ENCODE data around the gene PEAK1. TPM values are rescaled to one million over a fixed set of nuclear protein-coding genes. Genes with fewer than 3 reads are reported as not detected.

PEAK1 gene
- total and polyA plus RNA-seq, 2 donors (not counting 3 experiments of a cell fraction or from before 2014, with no cell fraction given): 17.9 to 91.9 TPM

DNA sequence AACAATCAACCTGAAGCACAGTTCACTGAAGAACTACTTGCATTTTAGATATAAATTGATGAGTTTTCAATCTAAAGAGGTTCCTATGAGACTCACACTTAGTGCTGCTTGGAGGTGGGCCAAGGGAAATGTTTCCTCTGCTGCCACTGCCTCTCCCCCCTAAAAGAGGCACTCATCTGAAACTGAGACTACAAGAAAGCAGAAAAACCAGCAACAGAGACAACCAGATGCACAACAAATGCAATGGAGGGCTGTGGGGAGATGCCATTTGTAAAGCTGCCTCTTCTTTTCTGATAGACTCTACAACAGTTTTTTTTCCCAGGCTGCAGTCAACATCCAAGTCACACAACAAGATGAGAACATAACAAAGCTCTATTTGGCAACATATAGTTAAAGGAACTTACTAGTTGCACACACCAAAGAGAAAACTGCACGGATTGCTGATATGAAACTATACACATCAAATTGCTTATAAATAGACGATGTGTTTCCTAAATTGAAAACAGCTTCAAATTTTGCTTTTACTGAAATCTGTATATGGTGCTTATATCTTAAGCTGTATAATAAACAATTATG is 360.0 kb downstream of the PEAK1 start:
- DNase-seq (ENCODE audit: low read depth, low spot score) (peak; percentile 61), FAIRE-seq (no peak)
- H3K4me1 ChIP-seq (ENCODE audit: control insufficient read depth, extremely low read depth, insufficient read depth, low read length): peaks cover 21% of the 10 kb centered on the region
- no peaks in the 10 kb centered on the region for H3K36me3 ChIP-seq (ENCODE audit: control insufficient read depth in 2 of 2, extremely low read depth in 1 of 2, insufficient read depth in 2 of 2, low read length in 2 of 2)
- no TSS peak for BruUV-seq (replicated peaks)
- dilution Hi-C loops (cut with MboI; ENCODE audit: extremely low pct_ligation_motif_present, low sequenced_read_pairs): no loop called here
- no peak for TF ChIP-seq FOS (IDR thresholded peaks at IDR 0.05; ENCODE audit: borderline replicate concordance, insufficient read depth, low read length)
- no peak overlapping the region for H3K4me3 ChIP-seq (replicated peaks in 1 of 3; ENCODE audit: insufficient read depth in 1 of 3, low read depth in 1 of 3, low read length in 3 of 3)
- no peaks in the 10 kb centered on the region for H3K9me1 ChIP-seq (replicated peaks; ENCODE audit: control insufficient read depth, extremely low read depth, insufficient read depth, low read length)
- H3K79me2 ChIP-seq (ENCODE audit: control insufficient read depth, insufficient read depth, low read length): peaks cover 72% of the 10 kb centered on the region
- CTCF ChIA-PET: interaction anchor here (1.1 to 4.1 kb wide), 10 partner anchors 9 to 483 kb away, joined by 3 to 19 read pairs (median 6); no protein-coding TSS in a partner anchor
- no peaks in the 10 kb centered on the region for H3K9me3 ChIP-seq (replicated peaks; ENCODE audit: control insufficient read depth, insufficient read depth, low read length)
- intact Hi-C loops (cut with micrococcal nuclease): no loop called here
- POLR2A ChIA-PET: interaction anchor here (1.5 kb wide), 1 partner anchor 11 kb away, joined by 6 read pairs; the partner anchor contains the start of gene TSPAN3
- no peak overlapping the region for H3K9ac ChIP-seq (replicated peaks; ENCODE audit: extremely low read depth, insufficient read depth, low read length)
- peaks cover 3% of the 10 kb centered on the region for H4K20me1 ChIP-seq (replicated peaks; ENCODE audit: control insufficient read depth, extremely low read depth, insufficient read depth, low read length)
- no peak overlapping the region for H2AFZ ChIP-seq (ENCODE audit: low read depth, low read length)
- no peak overlapping the region for H3K27ac ChIP-seq (ENCODE audit: insufficient read depth, low read depth, low read length)
- no peak overlapping the region for H3K4me2 ChIP-seq (ENCODE audit: insufficient read depth, low read length)
- no peaks in the 10 kb centered on the region for H3K27me3 ChIP-seq (ENCODE audit: control insufficient read depth in 2 of 2, insufficient read depth in 2 of 2, low read length in 2 of 2)

DNA sequence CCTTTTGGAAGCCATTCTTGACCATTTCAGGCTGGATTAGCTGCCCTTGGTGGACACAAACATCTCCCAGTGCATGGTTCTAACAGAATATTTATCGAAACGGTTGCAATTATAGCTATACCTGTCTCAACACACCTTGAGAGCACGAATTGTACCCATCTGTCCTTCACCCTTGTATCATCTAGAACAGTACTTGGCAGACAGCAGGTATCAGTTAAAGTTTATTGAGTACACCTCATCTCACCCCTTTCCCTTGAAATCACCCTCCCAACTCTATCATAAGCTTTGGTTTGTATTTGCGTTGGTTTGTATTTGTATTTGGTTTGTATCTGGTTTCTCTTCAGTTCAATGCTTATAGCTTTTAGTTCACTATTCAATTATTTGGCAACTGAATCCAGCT is 361.4 kb downstream of the PEAK1 start:
- Histone ChIP-seq H3K4me3 (replicated peaks in 1 of 3; ENCODE audit: insufficient read depth in 1 of 3, low read depth in 1 of 3, low read length in 3 of 3) (no peak overlapping the region), H3K79me2 (ENCODE audit: control insufficient read depth, insufficient read depth, low read length) (peaks cover 66% of the 10 kb centered on the region), H3K27ac (ENCODE audit: insufficient read depth, low read depth, low read length) (no peak overlapping the region), H3K4me2 (ENCODE audit: insufficient read depth, low read length) (no peak overlapping the region), H3K4me1 (ENCODE audit: control insufficient read depth, extremely low read depth, insufficient read depth, low read length) (peaks cover 20% of the 10 kb centered on the region), H2AFZ (ENCODE audit: low read depth, low read length) (no peak overlapping the region), H3K9me1 (replicated peaks; ENCODE audit: control insufficient read depth, extremely low read depth, insufficient read depth, low read length) (no peaks in the 10 kb centered on the region), H3K27me3 (ENCODE audit: control insufficient read depth in 2 of 2, insufficient read depth in 2 of 2, low read length in 2 of 2) (no peaks in the 10 kb centered on the region), H4K20me1 (replicated peaks; ENCODE audit: control insufficient read depth, extremely low read depth, insufficient read depth, low read length) (peaks cover 3% of the 10 kb centered on the region), H3K9ac (replicated peaks; ENCODE audit: extremely low read depth, insufficient read depth, low read length) (no peak overlapping the region), H3K9me3 (replicated peaks; ENCODE audit: control insufficient read depth, insufficient read depth, low read length) (no peaks in the 10 kb centered on the region), H3K36me3 (ENCODE audit: control insufficient read depth in 2 of 2, extremely low read depth in 1 of 2, insufficient read depth in 2 of 2, low read length in 2 of 2) (peaks cover 0 to 2% of the 10 kb centered on the region in 2 experiments)
- no TSS peak for BruUV-seq (replicated peaks)
- POLR2A ChIA-PET: no interaction called here
- intact Hi-C loops (cut with micrococcal nuclease): no loop called here
- CTCF ChIA-PET: interaction anchor here (1.7 to 4.1 kb wide), 2 partner anchors 9 to 23 kb away, joined by 6 to 18 read pairs; no protein-coding TSS in a partner anchor
- TF ChIP-seq GATA2 (IDR thresholded peaks at IDR 0.05; ENCODE audit: insufficient read depth, insufficient read length, low read depth, low read length) (no peak), POLR2AphosphoS5 (IDR thresholded peaks at IDR 0.05; ENCODE audit: insufficient read depth, low read depth, low read length) (no peak), FOS (IDR thresholded peaks at IDR 0.05; ENCODE audit: borderline replicate concordance, insufficient read depth, low read length) (no peak), MYC (IDR thresholded peaks at IDR 0.05; ENCODE audit: low read depth, low read length) (no peak), POLR2A (IDR thresholded peaks at IDR 0.05; ENCODE audit: low read depth, low read length) (no peak), JUN (IDR thresholded peaks at IDR 0.05; ENCODE audit: borderline replicate concordance, insufficient read depth, insufficient read length, low read depth) (no peak), EZH2 (IDR thresholded peaks at IDR 0.05; ENCODE audit: borderline replicate concordance, low read depth, low read length, severe bottlenecking) (no peak)
- TF ChIP-seq, protein P1, sequence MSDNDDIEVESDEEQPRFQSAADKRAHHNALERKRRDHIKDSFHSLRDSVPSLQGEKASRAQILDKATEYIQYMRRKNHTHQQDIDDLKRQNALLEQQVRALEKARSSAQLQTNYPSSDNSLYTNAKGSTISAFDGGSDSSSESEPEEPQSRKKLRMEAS (IDR thresholded peaks at IDR 0.05; ENCODE audit: insufficient read depth, insufficient read length): no peak
- TF ChIP-seq, protein P2, sequence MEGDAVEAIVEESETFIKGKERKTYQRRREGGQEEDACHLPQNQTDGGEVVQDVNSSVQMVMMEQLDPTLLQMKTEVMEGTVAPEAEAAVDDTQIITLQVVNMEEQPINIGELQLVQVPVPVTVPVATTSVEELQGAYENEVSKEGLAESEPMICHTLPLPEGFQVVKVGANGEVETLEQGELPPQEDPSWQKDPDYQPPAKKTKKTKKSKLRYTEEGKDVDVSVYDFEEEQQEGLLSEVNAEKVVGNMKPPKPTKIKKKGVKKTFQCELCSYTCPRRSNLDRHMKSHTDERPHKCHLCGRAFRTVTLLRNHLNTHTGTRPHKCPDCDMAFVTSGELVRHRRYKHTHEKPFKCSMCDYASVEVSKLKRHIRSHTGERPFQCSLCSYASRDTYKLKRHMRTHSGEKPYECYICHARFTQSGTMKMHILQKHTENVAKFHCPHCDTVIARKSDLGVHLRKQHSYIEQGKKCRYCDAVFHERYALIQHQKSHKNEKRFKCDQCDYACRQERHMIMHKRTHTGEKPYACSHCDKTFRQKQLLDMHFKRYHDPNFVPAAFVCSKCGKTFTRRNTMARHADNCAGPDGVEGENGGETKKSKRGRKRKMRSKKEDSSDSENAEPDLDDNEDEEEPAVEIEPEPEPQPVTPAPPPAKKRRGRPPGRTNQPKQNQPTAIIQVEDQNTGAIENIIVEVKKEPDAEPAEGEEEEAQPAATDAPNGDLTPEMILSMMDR (IDR thresholded peaks at IDR 0.05; ENCODE audit: extremely low read depth in 1 of 2, insufficient read depth in 1 of 2, low read depth in 1 of 2, low read length in 2 of 2): no peak
- no peak for FAIRE-seq
- no peak for DNase-seq (ENCODE audit: low read depth, low spot score)
- dilution Hi-C loops (cut with MboI; ENCODE audit: extremely low pct_ligation_motif_present, low sequenced_read_pairs): no loop called here
